PC-9 (cell line): ENCODE data around the gene LTA.

ENCODE experiments used
- CTCF ChIP-seq: fragments of 200-600 bp; sonication (generic); conservative IDR thresholded peaks from 2 replicates; pipeline ENCODE4 v1.6.1; 2017; ENCODE audit warnings: mixed run types, antibody characterized with exemption, mild to moderate bottlenecking, moderate library complexity
- EZH2 ChIP-seq: fragments of 200-600 bp; sonication (generic); IDR thresholded peaks from 2 replicates; pipeline ENCODE4 v1.8.0; 2017; ENCODE audit warnings: antibody characterized with exemption, low read depth

DNA sequence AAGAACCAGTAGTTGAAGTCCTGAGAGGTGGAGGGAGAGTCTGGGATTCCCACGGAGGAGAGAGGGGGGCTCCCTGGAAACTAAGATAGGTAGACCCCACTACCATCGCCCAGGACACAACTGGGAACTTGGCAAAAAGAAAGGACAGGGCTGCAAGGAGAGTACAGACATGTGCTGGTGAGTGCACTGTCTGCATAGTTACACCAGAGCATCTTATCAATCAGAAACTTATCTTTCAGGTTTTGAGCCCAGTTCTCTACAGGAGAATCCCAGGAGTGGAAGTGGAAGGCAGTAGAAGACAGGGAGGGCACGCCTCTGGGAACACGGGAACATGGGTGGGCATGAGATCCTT, 12.5 kb upstream of the LTA start:
- no peak for TF ChIP-seq CTCF
- no peak for TF ChIP-seq EZH2
